GM12892 (cell line): ENCODE results near the gene ARHGDIG.

ENCODE experiments used
- POLR2AphosphoS5 ChIP-seq: IDR thresholded peaks from 2 replicates; pipeline ENCODE4 v1.6.1; 2011; ENCODE audit warnings: low read depth, low read length, control low read depth
- TAF1 ChIP-seq: IDR thresholded peaks from 2 replicates; pipeline ENCODE4 v1.6.1; 2011; ENCODE audit warnings: low read depth, mild to moderate bottlenecking, control low read depth, low read length, borderline replicate concordance

GRCh38 chr16:249431-249830 is 31.0 kb upstream of the ARHGDIG start:
- TF ChIP-seq TAF1 (no peak), POLR2AphosphoS5 (no peak)
